CD4-positive, alpha-beta T cell treated with Interleukin-4 for 4 hours (primary cell): Measurements from ENCODE around the gene MTCH1.
"Not testable (repeated sequence)": the region's sequence is repeated elsewhere in the genome, so short reads cannot be mapped to it uniquely, and the experiment has no call there.

Experiments used
- DNase-seq: peaks from one replicate; pipeline ENCODE4 v3.0.0-alpha.2; 2020

Gene MTCH1

GRCh38 chr6:37016995-37017394, 31.0 kb upstream of the MTCH1 start:
- DNase-seq: no peak

- no peak for DNase-seq
Observed at GRCh38 chr6:37015532-37015931, 29.5 kb upstream of the MTCH1 start.

GRCh38 chr6:37014667-37015066, 28.7 kb upstream of the MTCH1 start:
- no peak for DNase-seq

- no peak for DNase-seq
Observed at GRCh38 chr6:37013516-37014491, 27.8 kb upstream of the MTCH1 start.

GRCh38 chr6:37011656-37012378, 25.8 kb upstream of the MTCH1 start:
- no peak for DNase-seq

GRCh38 chr6:37010402-37010892, 24.5 kb upstream of the MTCH1 start:
- DNase-seq: no peak

- DNase-seq: no peak
Observed at GRCh38 chr6:37008484-37009465, 22.8 kb upstream of the MTCH1 start.

GRCh38 chr6:37007340-37008043, 21.5 kb upstream of the MTCH1 start:
- peak; percentile 10 for DNase-seq

- DNase-seq: no peak
Observed at GRCh38 chr6:37006793-37007339, 20.9 kb upstream of the MTCH1 start.

- DNase-seq: peak; percentile 16
Observed at GRCh38 chr6:37005827-37006567, 20.0 kb upstream of the MTCH1 start.

- DNase-seq: no peak
Observed at GRCh38 chr6:37005061-37005810, 19.2 kb upstream of the MTCH1 start, which contains the start of gene FGD2. Gene FGD2 (plus strand): TSS chr6:37005655. CDS start chr6:37005818, 163 bp downstream.

GRCh38 chr6:37004044-37004980, 18.3 kb upstream of the MTCH1 start:
- DNase-seq: no peak

- no peak for DNase-seq
Observed at GRCh38 chr6:36999751-37000125, 13.7 kb upstream of the MTCH1 start.

- DNase-seq: no peak
Observed at GRCh38 chr6:36999061-36999750, 13.2 kb upstream of the MTCH1 start.

- no peak for DNase-seq
Observed at GRCh38 chr6:36998723-36999038, 12.7 kb upstream of the MTCH1 start.

GRCh38 chr6:36997811-36998722, 12.1 kb upstream of the MTCH1 start:
- no peak for DNase-seq

GRCh38 chr6:36990401-36990800, 4.4 kb upstream of the MTCH1 start:
- not testable (repeated sequence) for DNase-seq
